H1 (cell line): ENCODE results near the gene BAZ2B. TPM values are rescaled to one million over a fixed set of nuclear protein-coding genes. Genes with fewer than 3 reads are reported as not detected.

Experiments used
- CTCF ChIA-PET: fragments of 300-600 bp; sonication (Branson Sonifier 250); formaldehyde crosslinking; loops from one replicate; lab custom pipeline; 2021; ENCODE audit not compliant: partially characterized antibody; lab: Charles Lee
- POLR2A ChIA-PET: fragments of 300-600 bp; sonication (Branson Sonifier 250); formaldehyde crosslinking; loops from one replicate; lab custom pipeline; 2021; ENCODE audit warnings: inconsistent platforms; ENCODE audit not compliant: partially characterized antibody; lab: Charles Lee
- DNase-seq, 2 experiments: peaks; one replicate each; pipeline versions ENCODE4 v3.0.0 to v3.0.0-alpha.2; 2010 to 2022; ENCODE audit warnings: low spot score in 2 of 2, low read depth in 1 of 2, mixed read lengths in 1 of 2
- FAIRE-seq: peaks from 2 replicates; lab custom pipeline; 2011; peaks lifted over from hg19 to GRCh38; lab: Jason Lieb, UNC
- H2AFZ ChIP-seq: 2 replicates; pipeline ENCODE4 v1.8.1; 2012; ENCODE audit warnings: low read length, inconsistent platforms
- H2AK5ac ChIP-seq: 2 replicates; pipeline ENCODE4 v1.6.1; 2013; ENCODE audit warnings: low read depth, low read length
- H2BK120ac ChIP-seq: replicated peaks from 2 replicates; pipeline ENCODE3; 2013; ENCODE audit warnings: low read depth, low read length, inconsistent platforms
- H2BK12ac ChIP-seq: 2 replicates; pipeline ENCODE4 v1.6.1; 2013; ENCODE audit warnings: low read depth, low read length
- H2BK15ac ChIP-seq: 2 replicates; pipeline ENCODE4 v1.6.1; 2013; ENCODE audit warnings: low read length
- H2BK20ac ChIP-seq: 2 replicates; pipeline ENCODE4 v1.6.1; 2013; ENCODE audit warnings: low read length
- H2BK5ac ChIP-seq: 2 replicates; pipeline ENCODE4 v1.6.1; 2013; ENCODE audit warnings: low read depth, low read length
- H3K14ac ChIP-seq: 2 replicates; pipeline ENCODE4 v1.6.1; 2013; ENCODE audit warnings: inconsistent platforms; ENCODE audit not compliant: insufficient read length
- H3K18ac ChIP-seq: 2 replicates; pipeline ENCODE4 v1.6.1; 2013; ENCODE audit warnings: low read length; ENCODE audit errors: extremely low read depth
- H3K23ac ChIP-seq: 2 replicates; pipeline ENCODE4 v1.6.1; 2013; ENCODE audit warnings: inconsistent platforms; ENCODE audit not compliant: insufficient read length
- H3K23me2 ChIP-seq: 2 replicates; pipeline ENCODE4 v1.6.1; 2013; ENCODE audit warnings: low read depth, low read length
- H3K27ac ChIP-seq: 2 replicates; pipeline ENCODE4 v1.6.1; 2011; ENCODE audit warnings: low read depth, low read length, inconsistent platforms
- H3K27me3 ChIP-seq, 4 experiments: replicated peaks in 1 of 4; 1 replicate in 1 of 4; 2 replicates in 3 of 4; pipeline versions ENCODE4 v1.6.1 to v1.8.1; 2011 to 2013; ENCODE audit warnings: low read length in 3 of 4, mild to moderate bottlenecking in 3 of 4, inconsistent platforms in 2 of 4, mixed read lengths in 2 of 4, moderate library complexity in 1 of 4; ENCODE audit not compliant: control insufficient read depth in 3 of 4, insufficient read depth in 3 of 4; ENCODE audit errors: extremely low read depth in 1 of 4
- H3K36me3 ChIP-seq, 4 experiments: 2 replicates each; pipeline versions ENCODE4 v1.6.1 to v1.8.1; 2011 to 2013; ENCODE audit warnings: mild to moderate bottlenecking in 4 of 4, low read length in 3 of 4, moderate library complexity in 2 of 4, control low read depth in 1 of 4, inconsistent platforms in 1 of 4; ENCODE audit not compliant: insufficient read depth in 4 of 4, control insufficient read depth in 2 of 4
- H3K4ac ChIP-seq: replicated peaks from 2 replicates; pipeline ENCODE3; 2013; ENCODE audit warnings: low read length, low read depth, mixed read lengths, inconsistent platforms; ENCODE audit not compliant: insufficient read length
- H3K4me1 ChIP-seq, 4 experiments: replicated peaks in 1 of 4; 1 replicate in 1 of 4; 2 replicates in 3 of 4; pipeline versions ENCODE4 v1.6.1 to v1.8.1; 2011 to 2013; ENCODE audit warnings: low read length in 3 of 4, inconsistent platforms in 2 of 4, mixed read lengths in 1 of 4; ENCODE audit not compliant: insufficient read depth in 4 of 4, control insufficient read depth in 3 of 4
- H3K4me2 ChIP-seq, 2 experiments: 2 replicates each; pipeline versions ENCODE4 v1.6.1 to v1.8.1; 2011 to 2013; ENCODE audit warnings: low read depth in 2 of 2, low read length in 2 of 2, control low read depth in 1 of 2, inconsistent platforms in 1 of 2, mild to moderate bottlenecking in 1 of 2; ENCODE audit not compliant: insufficient read depth in 1 of 2
- H3K4me3 ChIP-seq, 4 experiments: fragments of 200-600, 300-600 bp in 1 of 4; sonication (generic), shearing (Covaris generic), sonication (Bioruptor Twin) in 1 of 4; 2 replicates each; pipeline versions ENCODE4 v1.5.1 to v1.8.1; 2011 to 2016; ENCODE audit warnings: low read length in 4 of 4, low read depth in 3 of 4, control low read depth in 2 of 4, inconsistent platforms in 2 of 4, mild to moderate bottlenecking in 2 of 4, mixed read lengths in 1 of 4, moderate library complexity in 1 of 4; ENCODE audit not compliant: insufficient read depth in 2 of 4; ENCODE audit errors: extremely low read depth in 1 of 4
- H3K56ac ChIP-seq: replicated peaks from 2 replicates; pipeline ENCODE3; 2013; ENCODE audit warnings: low read depth, mild to moderate bottlenecking, mixed read lengths, low read length, inconsistent platforms; ENCODE audit not compliant: insufficient read length
- H3K79me1 ChIP-seq: 2 replicates; pipeline ENCODE4 v1.6.1; 2013; ENCODE audit warnings: low read depth, low read length, control low read depth
- H3K79me2 ChIP-seq, 2 experiments: 2 replicates each; pipeline versions ENCODE4 v1.6.1 to v1.8.1; 2012 to 2013; ENCODE audit warnings: low read length in 2 of 2, mild to moderate bottlenecking in 2 of 2, inconsistent platforms in 1 of 2; ENCODE audit not compliant: insufficient read depth in 2 of 2, control insufficient read depth in 1 of 2
- H3K9ac ChIP-seq, 4 experiments: replicated peaks in 1 of 4; 1 replicate in 1 of 4; 2 replicates in 3 of 4; pipeline versions ENCODE4 v1.6.1 to v1.8.1; 2011 to 2013; ENCODE audit warnings: low read depth in 3 of 4, low read length in 3 of 4, control low read depth in 2 of 4, mild to moderate bottlenecking in 2 of 4, moderate library complexity in 2 of 4, inconsistent platforms in 1 of 4; ENCODE audit errors: extremely low read depth in 1 of 4
- H3K9me3 ChIP-seq, 2 experiments: 2 replicates each; pipeline versions ENCODE4 v1.6.1 to v1.8.1; 2012 to 2013; ENCODE audit warnings: mild to moderate bottlenecking in 2 of 2, moderate library complexity in 2 of 2, control low read depth in 1 of 2, inconsistent platforms in 1 of 2, low read depth in 1 of 2, low read length in 1 of 2, mixed read lengths in 1 of 2; ENCODE audit not compliant: insufficient read depth in 2 of 2
- H4K20me1 ChIP-seq, 2 experiments: replicated peaks in 1 of 2; 2 replicates each; pipeline versions ENCODE3 to v1.8.1; 2011 to 2013; ENCODE audit warnings: inconsistent platforms in 2 of 2, low read length in 2 of 2, mild to moderate bottlenecking in 1 of 2; ENCODE audit not compliant: insufficient read depth in 2 of 2, control insufficient read depth in 1 of 2
- H4K5ac ChIP-seq: 2 replicates; pipeline ENCODE4 v1.6.1; 2013; ENCODE audit warnings: low read length, low read depth, mixed read lengths, inconsistent platforms; ENCODE audit not compliant: insufficient read length
- H4K8ac ChIP-seq: 2 replicates; pipeline ENCODE4 v1.8.0; 2013; ENCODE audit warnings: mild to moderate bottlenecking, moderate library complexity, low read length, inconsistent platforms; ENCODE audit not compliant: insufficient read depth; ENCODE audit errors: extremely low read depth
- H4K91ac ChIP-seq: replicated peaks from 2 replicates; pipeline ENCODE3; 2013; ENCODE audit warnings: low read length, mixed read lengths, inconsistent platforms; ENCODE audit not compliant: insufficient read length
- WGBS, 2 experiments: shearing (Covaris generic) in 1 of 2; methylation state at CpG; one replicate each; pipeline versions ENCODE4 v1.1.6 to v1.1.7; 2013 to 2015; ENCODE audit warnings: low lambda C conversion rate in 2 of 2, mixed read lengths in 2 of 2, inconsistent platforms in 1 of 2, low coverage in 1 of 2, missing lambda C conversion rate in 1 of 2; ENCODE audit not compliant: insufficient replicate concordance in 2 of 2, insufficient coverage in 1 of 2, insufficient read length in 1 of 2; ENCODE audit errors: extremely low coverage in 1 of 2, missing lambda C conversion rate in 1 of 2; 5-methylcytosine and 5-hydroxymethylcytosine counted together
- polyA plus RNA-seq, 7 experiments: library from polyadenylated mRNA; depleted of rRNA in 3 of 7; stranded (reverse) in 5 of 7; unstranded in 2 of 7; fragments of >200 nt in 5 of 7; fragments of 200-250 nt in 2 of 7; gene quantifications; 1 replicate in 5 of 7; 2 replicates in 1 of 7; 4 replicates in 1 of 7; pipeline versions ENCODE4 v1.2.1 to v1.2.3, GENCODE V29; 2011 to 2013; ENCODE audit warnings: missing spikeins in 2 of 7, mixed read lengths in 2 of 7
- total RNA-seq: library from RNA; stranded (reverse); fragmentation: NEBNext Ultra II Directional; extraction: Animal tissue kit (Norgen Biotek cat#: 25700); gene quantifications from 2 replicates; pipeline ENCODE4 v1.2.1, GENCODE V29; 2021

The BAZ2B gene
- total and polyA plus RNA-seq, 2 of the 8 experiments (the other 6 are each of a cell fraction or from before 2014, with no cell fraction given) = 15.2 to 46.3 TPM

DNA sequence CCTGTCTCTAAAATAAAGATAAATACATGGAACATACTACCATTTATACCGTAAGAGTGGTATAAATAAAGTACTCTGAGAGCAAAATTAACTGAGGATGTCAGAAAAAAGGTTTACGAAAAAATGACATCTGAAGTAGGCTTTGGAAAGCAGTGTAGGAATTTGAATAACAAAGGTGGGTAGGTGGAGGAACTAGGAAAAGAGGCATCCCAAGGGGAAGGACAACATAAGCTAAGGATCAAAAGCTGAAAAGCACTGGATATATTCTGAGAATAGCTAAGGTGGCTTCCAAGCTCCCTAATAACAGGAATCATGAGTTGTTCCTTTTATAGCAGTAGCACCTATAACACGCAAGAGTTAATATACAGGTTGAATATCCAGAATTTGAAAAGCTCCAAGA is 91.3 kb downstream of the BAZ2B start:
- H3K27ac ChIP-seq = no peak overlapping the region
- FAIRE-seq = peak; percentile 92

More for the DNA sequence above, 91.3 kb downstream of the BAZ2B start:
- no peak overlapping the region for H3K4me2 ChIP-seq
- H4K8ac ChIP-seq = no peak overlapping the region
- no peaks in the 10 kb centered on the region; a peak in 1 of 7 replicates for H3K4me1 ChIP-seq
- POLR2A ChIA-PET = interaction anchor here (1.2 kb wide), 1 partner anchor 189 kb away, joined by 4 read pairs; no protein-coding TSS in a partner anchor
- no peak overlapping the region for H2BK120ac ChIP-seq
- 92% methylated on average over 3 of the region's 3 CpGs; no CpG with 5 or more reads in 1 of the 2 experiments for WGBS, 2 experiments
- H3K4ac ChIP-seq = no peak overlapping the region
- H3K79me2 ChIP-seq = peaks cover 0 to 5% of the 10 kb centered on the region in 2 experiments; a peak in 1 of 4 replicates
- H3K36me3 ChIP-seq = no peaks in the 10 kb centered on the region
- H3K56ac ChIP-seq = no peak overlapping the region
- H4K20me1 ChIP-seq = no peaks in the 10 kb centered on the region
- H2AK5ac ChIP-seq = no peak overlapping the region
- H3K9me3 ChIP-seq = no peaks in the 10 kb centered on the region
- H4K91ac ChIP-seq = no peak overlapping the region
- no peak overlapping the region for H3K14ac ChIP-seq
- no peaks in the 10 kb centered on the region for H3K79me1 ChIP-seq
- H3K23me2 ChIP-seq = no peaks in the 10 kb centered on the region
- H3K23ac ChIP-seq = no peak overlapping the region
- H2BK20ac ChIP-seq = no peak overlapping the region
- H3K27me3 ChIP-seq = peaks cover 0 to 2% (median 0%) of the 10 kb centered on the region in 4 experiments; a peak in 1 of 7 replicates
- H2BK12ac ChIP-seq = no peak overlapping the region
- no peak overlapping the region for H4K5ac ChIP-seq
- H3K9ac ChIP-seq = no peak overlapping the region
- CTCF ChIA-PET = interaction anchor here (0.6 to 1.3 kb wide), 4 partner anchors 10 to 711 kb away, joined by 3 read pairs; no protein-coding TSS in a partner anchor
- H3K4me3 ChIP-seq = no peak overlapping the region
- H3K18ac ChIP-seq = no peak overlapping the region
- H2AFZ ChIP-seq = no peak overlapping the region
- H2BK15ac ChIP-seq = no peak overlapping the region
- H2BK5ac ChIP-seq = no peak overlapping the region
- DNase-seq = no peak
